HG03196 (cell line): ENCODE measurements around the gene COL18A1.
A peak's percentile ranks its signal among the peaks of the same experiment; 100 is the strongest.
"Not testable (repeated sequence)": the region's sequence is repeated elsewhere in the genome, so short reads cannot be mapped to it uniquely, and the experiment has no call there.

Experiments
- ATAC-seq: cut with Tn5 transposase; IDR thresholded peaks from one replicate; pipeline ENCODE4 v1.9.1; 2021; ENCODE audit not compliant: unreplicated experiment

COL18A1 gene

DNA sequence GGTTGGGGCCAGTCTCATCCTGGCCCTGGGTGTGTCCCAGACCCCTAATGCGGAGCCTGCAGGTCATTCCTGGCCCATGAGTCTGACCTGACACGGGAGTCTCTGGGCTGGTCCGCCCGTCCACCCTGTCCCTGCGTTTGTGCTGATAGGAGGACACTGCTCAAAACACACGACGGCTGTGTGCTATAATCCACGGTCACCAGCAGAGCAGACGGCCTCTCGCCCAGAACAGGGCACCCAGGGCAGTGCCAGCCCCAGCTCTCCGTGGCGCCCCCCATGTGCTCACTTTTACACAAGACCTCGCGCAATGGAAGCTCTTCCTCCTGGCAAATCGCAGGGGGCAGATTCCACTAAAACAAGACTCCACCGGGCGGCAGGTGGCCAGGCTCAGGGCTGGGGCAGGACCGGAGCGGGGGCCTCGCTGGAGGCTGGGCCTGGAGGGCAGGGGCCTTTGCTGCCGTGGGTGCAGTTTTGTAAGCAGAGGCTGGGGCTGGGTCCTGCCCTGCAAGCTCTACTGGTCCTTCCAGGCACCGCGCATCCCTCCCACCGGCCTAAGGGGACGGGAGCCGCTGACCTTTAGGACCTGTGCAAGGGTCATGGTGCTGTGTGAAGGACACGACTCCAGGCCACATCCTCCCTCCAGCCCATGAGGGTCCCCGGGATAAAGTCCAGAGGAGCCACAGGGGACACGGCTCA lies 147.9 kb downstream of the COL18A1 start:
- no peak for ATAC-seq

DNA sequence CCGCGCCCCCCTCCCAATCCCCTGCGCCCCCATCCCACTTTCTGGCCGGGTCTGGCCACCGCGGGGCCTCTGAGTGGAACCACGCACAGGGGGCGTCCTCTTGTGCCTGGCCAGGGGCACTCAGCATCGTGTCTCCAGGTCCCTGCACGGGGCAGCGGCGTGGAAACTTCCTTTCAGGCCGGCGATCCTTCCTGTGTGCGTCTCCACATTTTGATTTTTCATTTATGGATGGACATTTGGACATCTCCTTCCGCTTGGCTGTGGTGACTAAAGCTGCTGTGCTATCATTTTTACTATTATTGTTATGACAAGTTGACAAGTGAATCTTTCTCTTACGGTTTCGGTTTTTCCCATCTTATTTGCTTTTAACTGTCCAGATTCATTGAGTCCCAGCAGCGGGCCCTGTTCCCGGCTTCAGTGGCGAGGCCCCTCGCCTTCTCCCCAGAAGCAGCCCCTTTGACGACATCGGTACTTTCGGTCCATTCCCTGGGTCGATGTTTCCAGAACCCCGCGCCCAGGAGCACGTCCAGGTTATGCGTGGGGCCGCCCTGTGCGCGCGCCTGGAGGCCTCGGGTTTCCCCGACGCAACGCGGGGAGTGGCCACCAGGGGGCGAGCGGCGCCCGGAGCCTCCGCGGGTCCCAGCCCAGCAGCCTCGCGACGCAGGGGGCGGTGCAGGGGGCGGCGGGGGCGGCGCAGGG lies 149.7 kb downstream of the COL18A1 start:
- peak; percentile 44 for ATAC-seq

DNA sequence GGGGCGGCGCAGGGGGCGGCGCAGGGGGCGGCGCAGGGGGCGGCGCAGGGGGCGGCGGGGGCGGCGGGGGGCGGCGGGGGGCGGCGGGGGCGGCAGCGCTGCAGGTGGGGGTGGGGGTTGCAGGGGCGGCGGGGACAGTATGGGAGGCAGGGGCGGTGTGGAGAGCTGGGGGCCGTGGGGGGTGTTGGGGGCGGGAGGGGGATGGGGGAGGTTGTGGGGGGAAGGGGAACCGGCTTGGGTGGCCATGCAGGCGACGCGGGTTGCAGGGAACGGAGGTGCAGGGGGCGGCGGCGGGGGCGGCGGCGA lies 150.2 kb downstream of the COL18A1 start:
- ATAC-seq = no peak

DNA sequence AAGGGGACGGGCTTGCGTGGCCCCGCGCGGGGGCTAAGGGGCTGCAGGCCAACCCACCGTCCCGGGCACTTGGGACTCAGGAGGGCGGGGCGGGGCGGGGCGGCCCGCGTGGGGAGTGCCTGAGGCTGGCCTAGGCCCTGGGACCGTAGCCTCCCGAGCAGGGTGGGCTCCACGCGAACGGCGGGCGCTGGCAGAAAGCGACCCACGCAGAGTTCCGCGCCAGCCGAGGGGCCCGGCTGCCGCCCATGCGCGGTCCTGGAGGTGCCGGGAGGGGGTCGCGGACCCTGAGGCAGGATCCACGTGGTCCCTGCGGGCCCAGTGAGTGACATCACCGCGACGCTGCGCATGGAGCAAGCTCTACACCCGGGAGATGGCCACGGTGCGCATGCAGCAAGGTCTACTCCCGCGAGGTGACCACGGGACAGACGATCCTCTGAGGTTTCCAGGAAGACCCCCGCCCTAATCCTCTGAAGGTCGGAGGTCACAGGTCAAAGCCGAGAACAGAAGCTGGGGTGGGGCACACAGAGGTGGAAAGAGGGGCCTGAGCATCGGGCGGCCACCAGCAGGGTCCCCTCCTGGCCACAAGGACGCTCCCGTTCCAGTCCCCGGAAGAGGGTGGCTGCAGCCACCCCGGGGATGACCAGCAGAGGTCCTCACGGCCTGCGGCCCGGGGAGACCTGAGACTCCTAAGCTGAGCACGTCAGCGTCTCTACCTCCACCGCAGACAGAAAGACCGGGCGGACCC lies 150.8 kb downstream of the COL18A1 start:
- ATAC-seq = no peak

DNA sequence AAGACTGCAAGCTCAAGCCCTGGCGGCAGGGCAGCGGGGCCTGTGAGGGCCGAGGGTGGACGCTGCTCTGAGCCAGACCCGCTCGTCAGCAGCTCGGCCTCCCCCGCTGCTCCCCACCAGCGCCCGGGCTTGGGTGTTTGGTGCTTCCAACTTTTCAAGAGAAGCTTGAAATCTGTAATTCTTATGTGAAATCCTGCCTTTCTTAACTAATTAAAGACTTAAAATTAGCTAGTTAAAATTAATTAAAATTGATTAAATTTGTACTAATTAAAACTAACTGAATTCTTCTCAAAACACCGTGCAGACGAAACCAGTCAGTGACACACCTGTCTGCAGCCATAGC lies 151.3 kb downstream of the COL18A1 start:
- ATAC-seq = no peak

DNA sequence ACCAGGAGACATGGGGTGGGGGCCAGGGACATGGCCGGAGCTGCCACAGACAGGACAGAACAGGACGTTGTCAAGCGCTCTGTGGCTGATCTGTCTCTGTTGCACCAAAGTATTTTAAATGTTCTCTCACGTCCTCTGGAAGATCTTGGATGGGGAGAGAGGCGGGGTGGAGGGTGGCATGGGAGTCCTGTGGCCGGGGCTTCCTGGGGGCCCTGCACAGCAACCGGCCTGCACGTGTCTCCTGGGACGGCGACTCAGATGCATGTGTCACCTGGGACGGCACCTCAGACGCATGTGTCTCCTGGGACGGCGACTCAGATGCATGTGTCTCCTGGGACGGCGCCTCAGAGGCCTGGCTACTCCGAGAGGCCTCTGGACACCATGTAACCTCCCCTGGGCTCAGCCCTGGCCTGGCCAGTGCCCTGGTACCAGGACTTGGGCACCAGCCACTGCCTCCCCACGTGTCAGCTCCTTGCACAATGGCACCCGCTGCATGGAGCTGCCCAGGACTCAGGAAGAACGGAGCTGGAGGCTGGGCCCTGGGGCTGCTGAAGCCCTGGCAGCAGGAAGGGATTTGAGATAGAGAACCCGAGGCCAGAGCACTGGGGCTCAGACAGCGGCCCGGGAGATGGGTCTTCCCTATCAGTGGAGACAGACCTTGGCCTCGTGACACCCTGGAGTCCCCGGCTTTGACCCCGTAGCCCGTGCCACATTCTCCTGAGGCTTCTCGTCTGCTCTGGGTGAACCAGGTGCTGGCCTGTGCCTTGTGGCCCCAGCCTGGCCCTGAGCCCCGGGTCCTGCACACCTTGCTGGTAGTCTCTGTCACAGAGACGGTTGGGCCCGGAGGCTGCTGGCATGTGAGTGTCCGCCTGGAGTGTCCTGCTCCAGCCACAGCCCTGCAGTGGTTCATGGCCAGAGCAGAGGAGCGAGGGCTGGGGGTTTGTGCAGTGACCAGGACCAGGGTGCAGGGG lies 152.0 kb downstream of the COL18A1 start:
- ATAC-seq = no peak

DNA sequence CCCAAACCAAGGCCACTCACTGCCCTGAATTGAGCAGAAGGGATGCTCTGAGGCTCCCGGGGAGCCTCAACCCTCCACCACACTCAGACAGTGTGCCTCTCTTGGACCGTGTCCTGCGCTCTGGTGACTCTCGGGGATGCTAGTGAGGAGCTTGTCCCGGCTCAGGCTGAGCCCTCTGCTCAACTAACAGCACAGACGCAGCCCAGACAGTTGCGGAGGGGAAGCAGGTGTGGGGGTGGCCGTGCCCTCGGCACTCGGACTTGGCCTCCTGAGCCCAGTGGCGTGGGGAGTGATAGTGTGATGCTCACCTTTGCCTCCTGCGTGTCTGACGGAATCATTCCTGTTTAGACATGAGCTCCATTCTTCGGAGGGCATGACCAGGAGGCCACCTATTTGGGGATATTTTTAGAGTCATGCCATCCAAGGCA lies 152.7 kb downstream of the COL18A1 start:
- ATAC-seq = no peak

DNA sequence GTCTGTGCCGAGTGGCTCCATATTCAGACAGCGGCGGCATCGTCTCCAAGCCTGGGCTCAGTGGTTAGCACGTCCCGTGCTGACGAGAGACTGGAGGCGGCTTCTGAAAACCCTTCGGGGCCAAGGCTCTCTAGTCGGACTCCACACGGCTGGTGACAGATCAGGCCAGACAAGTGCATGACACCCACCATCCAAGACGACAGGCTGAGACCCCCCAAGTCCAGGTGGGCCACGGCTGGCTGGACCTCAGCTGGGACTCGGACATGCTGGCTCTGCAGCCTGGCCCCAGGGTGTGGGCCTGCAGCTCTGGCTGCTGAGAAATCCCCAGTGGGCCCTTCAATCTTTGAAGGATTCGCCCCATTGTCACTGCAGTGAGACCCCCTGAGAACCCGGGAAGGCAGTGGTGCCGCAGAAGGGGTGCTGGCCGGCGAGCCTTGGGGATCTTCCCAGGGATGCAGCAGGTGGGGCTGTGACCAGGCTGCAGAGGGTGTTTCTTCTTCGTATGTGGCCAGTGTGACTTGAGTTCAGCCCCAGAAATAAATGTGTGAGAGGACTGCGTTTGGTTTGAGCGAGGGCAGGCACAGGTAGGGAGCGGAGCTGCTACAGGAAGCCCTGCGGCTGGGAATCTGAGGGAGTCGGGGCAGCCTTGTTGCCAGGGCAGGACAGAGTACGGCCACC lies 153.2 kb downstream of the COL18A1 start:
- no peak for ATAC-seq

DNA sequence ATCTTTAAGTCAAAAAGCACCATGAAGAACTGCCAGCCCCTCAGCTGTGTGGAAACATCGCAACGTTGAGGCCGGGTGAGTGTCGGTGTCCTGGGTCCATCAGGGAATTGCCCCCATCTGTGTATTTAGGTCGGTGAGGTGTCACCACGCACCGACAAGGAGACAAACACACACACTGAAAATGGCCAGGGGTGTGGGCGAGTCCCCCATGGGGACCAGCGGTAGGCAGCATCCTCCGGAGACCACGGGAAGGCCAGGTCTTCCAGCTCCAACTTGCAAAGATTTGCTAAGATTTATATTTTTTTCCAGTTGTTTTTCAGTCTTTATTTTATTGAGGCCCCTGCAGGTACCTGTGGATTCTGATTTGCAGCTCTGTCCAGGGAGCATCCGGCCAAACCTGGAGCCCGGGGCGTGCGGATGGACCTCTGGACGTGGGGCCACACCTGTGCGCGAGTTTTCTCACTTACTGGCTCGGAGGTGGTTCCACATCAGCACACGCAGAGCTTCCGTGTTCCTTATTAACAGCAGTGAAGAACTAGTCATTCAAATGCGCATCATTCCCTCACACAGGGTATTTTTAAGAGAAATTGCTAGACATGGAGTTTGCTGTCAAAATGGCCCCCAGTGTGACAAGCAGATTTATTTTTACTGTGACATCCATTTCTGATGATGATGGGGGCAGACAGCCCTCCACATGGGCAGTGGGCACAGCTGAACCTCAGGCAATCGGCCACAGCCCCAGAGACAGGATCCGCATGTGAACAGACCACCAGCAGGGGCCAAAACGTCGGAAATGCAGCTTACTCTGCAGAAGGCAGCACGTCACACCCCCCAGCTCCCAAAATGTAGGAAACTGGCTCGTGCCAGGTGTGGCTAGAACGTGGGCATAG lies 154.5 kb downstream of the COL18A1 start:
- ATAC-seq = no peak

DNA sequence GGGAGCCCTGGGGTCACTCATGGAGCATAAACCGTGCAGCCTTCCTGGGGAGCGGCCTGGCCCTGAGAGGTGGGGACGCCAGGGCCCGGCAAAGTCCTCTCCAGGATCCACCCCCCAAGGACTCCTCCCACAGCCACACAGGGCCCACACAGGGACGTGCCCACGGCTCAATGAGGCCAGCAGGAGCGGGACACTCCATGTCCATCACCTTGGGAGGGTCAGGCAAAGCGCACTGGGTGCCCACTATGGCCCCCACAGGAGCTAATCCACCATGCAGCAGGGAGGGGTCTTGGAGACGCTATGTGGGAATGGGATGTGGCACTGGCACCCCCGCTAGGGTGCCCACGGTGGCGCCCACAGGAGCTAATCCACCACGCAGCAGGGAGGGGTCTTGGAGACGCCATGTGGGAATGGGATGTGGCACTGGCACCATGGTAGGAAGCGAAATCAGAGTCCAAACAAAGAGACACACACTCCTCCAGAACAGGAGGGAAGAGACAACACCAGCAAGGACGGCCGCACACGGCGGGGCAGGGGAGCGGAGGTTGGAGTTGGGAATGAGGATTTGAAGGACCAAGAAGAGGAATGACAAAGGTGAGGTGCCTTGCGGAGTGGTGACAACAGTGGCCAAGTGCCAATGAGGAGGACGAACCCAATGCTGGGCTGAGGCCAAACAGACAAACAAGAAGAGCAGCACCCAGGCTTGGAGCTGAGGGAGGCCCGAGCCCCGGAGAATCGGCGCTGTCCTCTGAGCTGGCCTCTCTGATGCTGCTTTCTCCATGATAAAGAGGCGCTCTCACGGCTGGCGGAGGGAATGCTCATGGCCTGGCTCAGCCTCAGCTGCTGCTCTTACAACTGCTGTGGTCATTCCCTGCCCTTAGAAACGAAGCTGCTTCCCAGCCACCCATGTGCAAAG lies 155.4 kb downstream of the COL18A1 start:
- no peak for ATAC-seq

DNA sequence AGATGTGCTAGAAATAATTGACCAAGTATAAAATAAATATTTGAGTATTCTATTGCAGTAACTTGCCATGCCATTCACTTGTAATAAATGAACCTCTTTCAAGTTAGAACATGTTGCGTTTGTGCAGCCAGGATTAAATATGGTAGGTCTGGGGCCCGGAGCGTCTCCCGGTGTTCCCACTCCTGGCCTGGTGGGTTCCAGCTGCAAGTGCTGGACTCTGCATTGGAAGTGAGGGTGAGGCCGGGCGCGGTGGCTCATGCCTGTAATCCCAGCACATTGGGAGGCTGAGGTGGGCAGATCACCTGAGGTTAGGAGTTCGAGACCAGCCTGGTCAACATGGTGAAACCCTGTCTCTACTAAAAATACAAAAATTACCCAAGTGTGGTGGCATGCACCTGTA lies 156.3 kb downstream of the COL18A1 start:
- not testable (repeated sequence) for ATAC-seq

DNA sequence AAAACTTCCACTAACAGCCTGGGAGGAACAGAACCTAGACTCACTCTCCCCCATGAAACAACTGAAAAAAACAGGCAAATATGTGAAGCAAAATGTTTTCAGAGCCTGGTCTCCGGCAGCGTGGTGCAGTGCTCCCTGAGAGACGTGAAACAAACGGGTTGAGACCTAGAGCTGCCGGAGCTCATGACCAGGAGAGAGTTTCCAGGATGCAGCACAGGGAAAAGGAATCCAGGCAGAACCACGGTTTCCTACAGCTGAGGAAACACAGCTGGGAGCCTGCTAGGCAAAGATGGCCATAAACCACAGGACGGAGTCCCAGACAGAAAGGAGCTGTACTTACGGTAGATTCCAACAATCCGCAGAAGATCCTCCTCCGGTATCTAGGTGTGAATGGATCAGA lies 157.4 kb downstream of the COL18A1 start:
- ATAC-seq = no peak

DNA sequence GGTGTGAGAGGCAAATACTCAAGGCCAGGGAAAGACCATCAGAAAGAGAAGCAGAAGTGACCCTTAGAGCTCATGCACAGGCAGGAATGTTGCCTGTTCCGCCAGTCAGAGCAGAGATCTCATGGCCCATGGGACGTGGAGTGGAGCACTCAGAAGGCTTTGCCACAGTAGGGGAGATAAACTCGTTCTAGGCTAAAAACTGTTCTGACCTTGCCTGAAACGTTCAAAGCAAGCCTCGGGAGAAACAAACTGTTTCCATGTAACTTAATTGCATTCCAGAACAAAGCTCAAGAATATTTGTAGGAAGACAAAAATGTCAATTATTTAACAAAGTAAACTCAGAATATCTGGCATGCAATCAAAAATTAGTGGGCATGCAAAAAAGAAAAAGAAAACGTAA lies 158.0 kb downstream of the COL18A1 start:
- no peak for ATAC-seq
